Activated CD8-positive, alpha-beta memory T cell treated with anti-CD3 and anti-CD28 coated beads, Interleukin-2, amount 50 U/mL, for 24 hours (primary cell): Measurements from ENCODE around the gene PLK5.
"Not testable (repeated sequence)": the region's sequence is repeated elsewhere in the genome, so short reads cannot be mapped to it uniquely, and the experiment has no call there.

Source experiments
- DNase-seq: peaks from one replicate; pipeline ENCODE4 v3.0.0-alpha.2; 2020; ENCODE audit errors: extremely low read depth

Gene PLK5, protein sequence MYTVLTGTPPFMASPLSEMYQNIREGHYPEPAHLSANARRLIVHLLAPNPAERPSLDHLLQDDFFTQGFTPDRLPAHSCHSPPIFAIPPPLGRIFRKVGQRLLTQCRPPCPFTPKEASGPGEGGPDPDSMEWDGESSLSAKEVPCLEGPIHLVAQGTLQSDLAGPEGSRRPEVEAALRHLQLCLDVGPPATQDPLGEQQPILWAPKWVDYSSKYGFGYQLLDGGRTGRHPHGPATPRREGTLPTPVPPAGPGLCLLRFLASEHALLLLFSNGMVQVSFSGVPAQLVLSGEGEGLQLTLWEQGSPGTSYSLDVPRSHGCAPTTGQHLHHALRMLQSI

DNA sequence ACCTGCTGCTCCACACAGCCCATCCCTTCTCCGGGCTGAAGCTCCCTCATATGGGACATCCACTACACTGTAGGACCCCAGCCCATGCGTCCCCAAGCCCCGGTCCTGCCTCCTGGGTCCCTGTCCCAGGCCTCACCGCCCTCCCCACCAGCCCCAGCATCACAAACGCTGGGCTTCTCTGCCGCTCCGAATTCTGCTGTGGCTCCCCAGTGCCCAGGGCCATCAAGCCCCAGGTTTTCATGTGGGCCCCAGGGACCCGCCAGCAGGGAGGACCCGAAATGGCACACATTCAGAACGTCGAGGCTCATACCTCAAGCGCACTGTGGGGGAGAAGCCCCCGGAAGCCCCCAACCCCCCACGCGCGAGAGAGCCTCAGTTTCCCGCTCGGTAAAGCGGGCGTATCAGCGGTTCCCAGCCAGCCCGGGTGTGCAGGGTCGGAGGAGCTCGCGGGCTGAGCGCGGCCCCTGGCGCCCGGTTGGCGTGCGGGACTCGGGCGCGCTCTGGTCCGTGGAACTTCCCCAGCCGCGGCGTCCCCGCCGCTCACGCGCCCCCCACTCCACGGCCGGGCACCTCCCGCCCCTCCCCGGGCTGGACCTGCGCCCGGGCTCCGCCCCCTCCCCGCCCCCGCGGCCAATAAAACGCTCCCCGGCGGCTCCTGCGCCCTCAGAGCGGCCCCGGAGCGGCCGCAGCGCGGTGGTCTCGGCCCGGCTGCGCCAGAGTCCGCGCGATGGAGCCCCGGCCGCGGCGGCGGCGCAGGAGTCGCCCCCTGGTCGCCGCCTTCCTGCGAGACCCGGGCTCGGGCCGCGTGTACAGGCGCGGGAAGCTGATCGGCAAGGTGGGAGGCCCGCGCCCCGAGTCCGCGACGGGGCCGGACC is at the start of gene PLK5:
Gene PLK5 (plus strand): TSS at position 666 of the 875 bp plus-strand sequence. CDS start 2,920 bp downstream, outside the sequence.
- no peak for DNase-seq

DNA sequence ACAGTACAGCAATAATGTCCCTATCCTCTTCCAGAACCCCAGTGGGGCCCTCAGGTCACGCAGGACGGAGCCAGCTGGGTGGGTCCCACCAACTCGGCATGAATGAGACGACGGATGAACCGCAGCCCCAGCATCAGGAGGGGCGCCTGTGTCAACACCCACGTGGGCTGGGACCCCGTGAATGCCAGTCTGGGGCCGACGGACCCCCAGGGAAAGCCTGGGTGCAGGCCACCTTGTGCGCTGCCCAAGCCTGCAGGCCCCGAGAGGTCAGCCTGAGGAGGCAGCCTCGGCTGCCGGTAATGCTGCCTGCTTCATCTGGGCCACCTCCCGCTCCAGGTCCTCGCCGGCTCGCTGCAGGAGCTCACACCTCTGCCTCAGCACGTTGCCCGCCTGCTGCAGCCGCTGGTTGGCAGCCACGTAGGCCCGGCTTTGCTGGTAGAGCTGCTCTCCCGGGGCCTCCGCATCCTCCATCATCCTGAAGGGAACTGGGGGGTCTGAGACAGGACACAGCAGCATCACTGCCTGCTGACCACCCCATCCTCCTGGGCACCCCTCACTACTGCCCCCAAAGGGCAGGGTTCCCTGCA is 49.0 kb upstream of the PLK5 start:
- DNase-seq = no peak

DNA sequence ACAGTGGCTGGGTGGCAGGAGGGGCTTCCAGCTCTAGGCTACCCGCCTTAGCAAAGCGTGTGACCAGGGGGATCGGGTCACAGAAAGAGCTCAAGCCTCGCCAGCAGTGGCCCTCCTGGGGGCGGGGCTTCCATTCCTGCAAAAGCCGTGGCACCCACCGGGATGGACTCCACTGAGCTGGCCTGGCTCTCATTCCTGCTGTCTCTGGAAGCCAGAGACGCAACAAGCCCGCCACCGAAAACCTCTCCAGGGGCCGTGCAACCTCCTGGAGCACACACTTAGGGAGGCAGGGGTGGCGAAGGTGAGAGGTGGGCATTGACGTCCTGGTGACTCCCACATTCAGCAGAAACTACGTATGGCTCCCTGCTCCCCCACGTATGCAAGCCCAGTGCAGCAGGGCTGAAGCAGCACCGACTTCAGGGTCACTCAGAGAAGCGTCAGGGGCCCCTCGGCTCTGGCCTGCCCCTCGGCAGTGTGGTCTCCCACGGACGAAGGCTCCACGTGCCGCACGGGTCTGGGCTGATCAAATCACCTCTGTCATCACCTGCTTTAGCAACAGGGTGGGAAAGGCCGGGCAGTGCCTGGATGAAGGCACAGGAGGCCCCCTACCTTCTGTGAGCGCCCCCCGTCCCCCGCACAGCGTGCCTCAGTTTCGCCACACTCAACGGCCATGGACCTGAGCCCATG is 48.0 kb upstream of the PLK5 start:
- no peak for DNase-seq

DNA sequence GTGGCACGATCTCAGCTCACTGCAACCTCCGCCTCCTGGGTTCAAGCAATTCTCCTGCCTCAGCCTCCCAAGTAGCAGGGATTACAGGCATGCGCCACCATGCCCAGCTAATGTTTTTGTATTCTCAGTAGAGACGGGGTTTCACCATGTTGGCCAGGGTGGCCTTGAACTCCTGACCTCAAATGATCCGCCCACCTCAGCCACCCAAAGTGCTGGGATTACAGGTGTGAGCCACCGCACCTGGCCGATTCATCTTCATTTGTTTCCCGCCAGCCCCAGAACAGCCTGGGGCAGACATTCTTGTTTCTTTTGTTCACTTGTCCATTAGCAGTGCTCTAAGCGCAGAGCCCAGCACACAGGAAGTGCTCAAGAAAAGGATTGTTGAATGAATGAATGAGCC is 46.8 kb upstream of the PLK5 start:
- not testable (repeated sequence) for DNase-seq

DNA sequence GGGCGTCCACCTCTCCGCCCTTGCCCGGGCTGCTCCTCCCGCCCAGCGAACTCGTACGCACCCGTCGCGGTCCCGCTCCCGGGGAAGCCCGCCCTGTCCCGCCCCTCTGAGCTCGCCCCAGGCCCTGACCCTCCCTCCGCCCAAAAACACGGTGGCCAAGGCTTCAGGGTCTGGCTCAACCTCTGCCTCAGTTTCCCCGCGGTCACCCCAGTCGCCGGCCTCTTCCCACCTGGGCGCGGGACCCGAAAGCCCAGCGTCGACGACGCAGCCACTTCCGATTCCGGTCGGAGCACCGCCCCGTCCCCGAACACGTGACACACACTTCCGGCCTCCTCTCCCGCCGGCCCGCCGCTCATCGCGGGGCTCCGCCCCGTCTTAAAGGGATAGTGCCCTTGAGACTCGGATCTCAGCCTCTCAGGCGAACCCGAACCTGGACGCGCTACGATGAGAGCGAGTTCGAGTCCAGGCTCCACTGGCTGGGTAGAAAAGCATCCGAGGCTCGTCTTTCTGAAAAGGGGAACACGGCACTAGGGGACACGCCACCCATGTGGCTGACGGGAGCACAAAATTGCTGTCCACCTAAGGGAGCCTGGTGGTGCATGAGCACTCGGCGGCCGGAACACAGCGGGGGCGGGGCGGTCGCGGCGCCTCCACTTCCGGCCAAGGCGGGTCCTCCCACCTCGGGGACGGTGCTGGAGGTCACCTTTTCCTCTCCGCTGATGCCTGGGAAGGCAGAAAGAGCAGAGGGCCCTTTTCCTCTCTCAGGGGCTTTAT is 44.8 kb upstream of the PLK5 start, which contains the start of gene C19orf25:
Gene C19orf25 (minus strand): TSS at position 282 of the 774 bp plus-strand sequence. CDS start 312 bp downstream, outside the sequence.
- DNase-seq = peak; percentile 83

DNA sequence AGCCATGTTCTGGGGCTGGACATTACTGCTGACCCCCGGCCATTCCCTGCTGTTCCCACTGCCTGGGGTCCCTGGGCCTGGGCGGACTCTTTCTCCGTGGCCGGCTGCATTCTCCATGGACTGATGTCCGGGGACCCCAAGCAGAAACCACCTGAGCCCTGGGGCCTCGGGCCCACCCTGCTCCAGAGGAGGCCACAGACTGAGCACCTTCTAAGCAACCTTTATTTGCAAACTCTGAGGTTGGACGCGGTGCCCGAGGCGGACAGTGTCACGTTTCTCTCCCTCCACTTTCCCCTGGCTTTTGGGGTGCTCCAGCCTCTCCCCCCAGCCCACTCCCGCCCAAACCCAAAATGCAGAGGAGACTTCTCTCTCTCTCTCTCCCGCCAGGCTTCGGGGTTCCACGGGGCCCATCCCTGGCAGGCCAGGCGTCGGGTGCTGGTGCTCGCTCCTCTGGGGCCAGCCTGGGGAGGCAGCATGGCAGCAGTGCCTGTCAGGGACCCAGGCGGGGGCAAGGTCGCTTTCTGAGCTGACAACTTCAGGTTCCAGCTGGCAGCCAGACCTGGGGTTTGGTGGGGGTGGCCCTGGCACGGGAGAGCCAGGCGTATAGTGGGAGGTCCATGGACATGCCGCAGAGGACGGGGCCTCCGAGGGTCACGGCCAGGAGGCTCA is 42.5 kb upstream of the PLK5 start:
- no peak for DNase-seq

DNA sequence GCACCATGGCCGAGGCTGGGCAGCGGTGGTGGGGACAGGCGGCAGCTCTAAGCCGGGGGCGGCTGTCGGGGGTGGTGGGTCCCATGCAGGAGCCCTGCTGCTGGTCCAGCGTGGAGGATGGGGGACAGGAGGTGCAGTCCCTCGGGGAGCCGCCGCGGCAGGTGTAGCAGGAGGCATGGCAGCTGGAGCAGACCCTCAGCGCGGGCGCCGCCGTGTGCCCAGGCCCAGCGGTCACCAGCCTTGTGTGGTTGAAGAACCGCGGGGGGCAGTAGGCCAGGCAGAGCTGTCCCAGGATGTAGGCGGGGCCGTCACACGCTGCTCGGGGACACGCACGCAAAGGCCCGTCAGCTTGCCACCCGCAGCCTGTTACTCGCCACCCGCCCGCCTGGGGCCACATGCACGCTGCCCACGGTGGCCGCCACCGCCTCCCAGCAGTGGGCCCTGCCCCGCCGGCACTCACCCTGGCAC is 42.0 kb upstream of the PLK5 start:
- no peak for DNase-seq

DNA sequence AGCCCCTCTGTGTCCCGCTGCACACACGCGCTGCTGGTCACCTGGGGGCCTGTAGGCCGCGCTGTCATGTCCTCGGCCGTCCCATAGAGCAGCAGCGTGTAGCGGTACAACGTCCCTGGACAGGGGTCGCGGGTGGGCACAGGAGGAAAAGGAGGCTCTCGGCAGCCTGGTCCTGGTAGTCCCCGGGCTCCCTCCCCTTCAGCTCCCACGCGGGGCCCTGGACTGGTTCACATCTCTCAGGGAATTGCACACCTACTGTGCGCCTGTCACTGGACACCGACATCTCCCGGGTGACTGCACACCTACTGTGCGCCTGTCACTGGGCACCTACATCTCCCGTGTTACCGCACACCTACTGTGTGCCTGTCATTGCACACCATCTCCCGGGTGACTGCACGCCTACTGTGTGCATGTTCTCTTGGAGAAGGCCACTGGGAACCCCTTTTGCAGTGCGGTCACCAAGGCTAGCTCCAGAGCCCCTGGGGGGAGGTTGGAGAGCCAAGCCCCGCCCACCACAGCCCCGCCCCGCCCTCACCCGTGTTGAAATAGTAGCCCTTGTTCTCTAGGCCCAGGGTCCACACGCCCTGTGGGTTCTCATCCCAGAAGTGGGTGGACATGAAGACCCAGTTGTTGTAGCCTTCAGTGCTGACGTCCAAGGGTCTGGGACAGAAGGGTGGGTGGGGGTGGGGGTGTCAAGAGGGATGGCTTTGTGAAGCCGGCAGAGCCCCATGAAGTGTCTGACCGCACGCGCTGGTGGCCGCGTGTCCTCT is 41.3 kb upstream of the PLK5 start:
- DNase-seq = no peak

DNA sequence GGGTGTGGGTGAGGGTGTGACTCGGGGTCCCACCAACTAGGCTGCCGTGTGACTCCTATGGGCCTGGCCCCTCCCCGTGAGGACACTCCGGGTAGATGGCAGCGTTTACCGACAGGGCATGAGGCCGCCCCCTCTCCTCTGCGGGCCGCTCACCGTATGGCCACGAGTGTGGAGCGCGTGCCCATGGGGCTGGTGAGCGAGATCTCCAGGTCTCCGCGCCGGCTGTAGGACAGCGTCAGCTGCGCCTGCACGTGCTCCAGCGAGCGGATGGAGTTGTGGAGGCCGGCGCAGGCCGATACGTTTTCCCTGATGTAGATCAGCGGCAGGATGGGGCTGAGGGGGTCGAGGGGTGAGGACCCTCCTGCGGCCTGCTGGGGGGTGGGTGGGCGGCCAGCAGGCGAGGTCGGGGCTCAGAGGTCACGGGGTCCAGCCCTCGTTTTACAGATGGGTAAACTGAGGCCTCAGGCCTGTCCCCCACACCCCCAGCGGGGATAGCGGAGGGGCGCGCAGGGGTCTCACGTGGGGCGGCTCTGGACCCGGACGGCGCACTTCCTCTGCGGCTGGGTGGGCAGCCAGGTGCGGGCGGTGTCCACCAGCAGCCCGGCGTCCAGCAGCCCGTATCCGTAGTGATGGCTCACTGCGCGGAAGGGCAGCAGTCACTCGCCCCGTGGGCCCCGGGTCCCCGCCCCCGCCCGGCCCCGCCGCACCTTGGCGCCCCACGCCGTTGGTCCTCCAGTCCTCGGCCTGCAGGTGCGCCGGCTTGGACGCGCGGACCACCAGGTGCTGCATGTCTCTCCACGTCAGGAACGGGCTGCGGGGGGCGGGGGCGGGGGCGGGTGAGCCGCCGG is 40.5 kb upstream of the PLK5 start:
- no peak for DNase-seq

DNA sequence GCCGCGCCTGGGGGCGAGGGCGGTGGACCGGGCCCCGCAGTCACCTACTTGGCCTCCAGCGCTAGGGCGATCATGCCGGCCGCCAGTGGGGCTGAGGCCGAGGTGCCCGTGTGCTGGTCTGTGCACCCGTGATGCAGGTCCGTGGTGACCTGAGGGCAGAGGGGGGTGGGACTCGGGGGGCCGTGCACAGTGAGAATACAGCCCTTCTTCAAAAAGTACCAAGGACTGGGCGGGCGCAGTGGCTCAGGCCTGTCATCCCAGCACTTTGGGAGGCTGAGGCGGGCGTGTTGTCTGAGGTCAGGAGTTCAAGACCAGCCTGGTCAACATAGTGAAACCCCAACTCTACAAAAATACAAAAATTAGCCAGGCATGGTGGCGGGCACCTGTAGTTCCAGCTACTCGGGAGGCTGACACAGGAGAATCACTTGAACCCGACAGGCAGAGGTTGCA is 39.9 kb upstream of the PLK5 start:
- DNase-seq = no peak

DNA sequence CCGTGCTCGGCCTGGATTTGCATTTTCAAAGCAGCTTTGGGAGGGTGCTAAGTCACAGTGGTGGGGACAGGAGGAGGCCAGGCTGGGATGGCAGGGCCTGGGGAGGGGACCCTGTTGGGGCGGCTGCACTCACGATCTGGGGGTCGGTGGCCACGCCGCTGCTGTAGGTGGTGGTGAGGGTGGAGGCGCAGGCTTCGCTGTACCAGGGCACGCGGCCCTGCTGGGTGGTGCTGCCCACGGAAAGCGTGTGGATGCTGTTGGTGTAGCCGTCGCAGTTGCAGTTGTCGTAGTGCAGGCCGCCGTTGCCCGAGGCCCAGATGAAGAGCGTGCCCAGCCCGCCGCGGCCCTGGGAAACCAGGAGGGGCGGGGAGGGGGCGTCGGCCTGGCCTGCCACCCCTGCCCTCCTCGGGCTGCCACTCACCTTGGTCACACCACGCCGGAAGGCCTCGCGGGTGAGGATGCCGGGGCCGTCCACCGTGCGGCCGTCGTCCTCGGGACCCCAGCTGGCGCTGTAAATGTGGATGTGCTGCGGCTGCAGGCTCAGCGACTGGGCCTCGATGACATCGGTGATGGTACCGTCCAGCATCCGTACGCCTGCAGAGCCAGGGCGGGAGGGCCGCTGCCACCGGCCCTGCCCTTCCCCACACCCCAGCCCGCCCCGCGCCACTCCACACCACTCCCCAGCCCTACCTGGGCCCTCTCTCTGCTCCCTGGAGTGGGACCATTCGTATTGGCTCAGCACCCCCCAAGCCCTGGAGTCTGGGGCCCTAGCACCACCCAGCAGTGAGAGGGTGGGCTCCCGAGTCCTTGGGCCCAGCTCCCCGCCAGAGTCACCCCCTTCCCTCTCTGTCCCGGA is 36.9 kb upstream of the PLK5 start:
- DNase-seq = no peak

DNA sequence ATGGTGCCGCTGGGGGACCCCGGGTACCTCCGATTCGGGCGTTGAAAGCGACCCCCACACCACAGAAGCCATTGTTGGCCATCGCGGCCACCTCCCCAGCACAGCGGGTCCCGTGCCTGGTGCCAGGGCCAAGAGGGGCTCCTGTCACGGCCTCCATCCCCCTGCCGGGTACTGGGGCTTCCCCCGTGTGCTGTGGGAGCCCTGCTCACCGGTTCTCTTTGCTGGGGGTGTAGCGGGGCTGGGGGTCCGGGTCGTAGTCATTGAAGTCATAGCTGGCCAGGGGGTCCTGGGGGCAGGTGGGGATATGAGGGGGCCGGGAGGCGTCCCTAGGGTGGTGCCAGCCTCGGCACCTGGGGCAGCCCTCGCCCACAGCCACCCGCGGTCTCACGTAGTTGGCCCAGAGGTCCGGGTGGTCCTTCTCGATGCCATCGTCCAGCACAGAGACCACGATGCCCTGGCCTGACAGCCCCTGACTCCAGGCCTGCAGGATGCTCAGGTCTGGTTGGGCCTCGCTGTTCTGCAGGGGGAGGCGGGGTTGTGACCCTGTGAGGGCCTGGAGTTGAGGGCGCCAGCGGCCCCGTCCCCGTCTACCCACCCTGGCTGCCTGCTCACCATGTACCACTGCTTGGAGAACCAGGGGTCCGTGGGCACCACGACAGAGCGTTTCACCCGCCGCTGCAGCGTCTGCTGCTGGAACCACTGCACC is 36.1 kb upstream of the PLK5 start:
- no peak for DNase-seq

DNA sequence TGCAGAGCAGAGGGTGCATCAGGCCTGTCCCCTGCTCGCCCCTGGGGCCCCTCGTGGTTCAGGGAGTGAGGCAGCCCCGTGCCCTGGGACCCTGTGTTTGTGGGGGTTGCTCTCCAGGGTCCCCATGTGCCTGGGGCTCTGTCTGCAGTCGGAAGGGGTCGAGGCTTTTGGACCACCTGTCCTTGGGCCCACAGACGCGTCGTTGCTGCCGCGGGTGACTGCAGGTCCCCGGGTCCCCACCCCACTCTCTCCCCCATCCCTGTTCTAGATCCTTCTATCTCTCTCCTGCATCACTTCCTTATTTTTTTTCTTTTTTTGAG is 35.6 kb upstream of the PLK5 start:
- DNase-seq = no peak

DNA sequence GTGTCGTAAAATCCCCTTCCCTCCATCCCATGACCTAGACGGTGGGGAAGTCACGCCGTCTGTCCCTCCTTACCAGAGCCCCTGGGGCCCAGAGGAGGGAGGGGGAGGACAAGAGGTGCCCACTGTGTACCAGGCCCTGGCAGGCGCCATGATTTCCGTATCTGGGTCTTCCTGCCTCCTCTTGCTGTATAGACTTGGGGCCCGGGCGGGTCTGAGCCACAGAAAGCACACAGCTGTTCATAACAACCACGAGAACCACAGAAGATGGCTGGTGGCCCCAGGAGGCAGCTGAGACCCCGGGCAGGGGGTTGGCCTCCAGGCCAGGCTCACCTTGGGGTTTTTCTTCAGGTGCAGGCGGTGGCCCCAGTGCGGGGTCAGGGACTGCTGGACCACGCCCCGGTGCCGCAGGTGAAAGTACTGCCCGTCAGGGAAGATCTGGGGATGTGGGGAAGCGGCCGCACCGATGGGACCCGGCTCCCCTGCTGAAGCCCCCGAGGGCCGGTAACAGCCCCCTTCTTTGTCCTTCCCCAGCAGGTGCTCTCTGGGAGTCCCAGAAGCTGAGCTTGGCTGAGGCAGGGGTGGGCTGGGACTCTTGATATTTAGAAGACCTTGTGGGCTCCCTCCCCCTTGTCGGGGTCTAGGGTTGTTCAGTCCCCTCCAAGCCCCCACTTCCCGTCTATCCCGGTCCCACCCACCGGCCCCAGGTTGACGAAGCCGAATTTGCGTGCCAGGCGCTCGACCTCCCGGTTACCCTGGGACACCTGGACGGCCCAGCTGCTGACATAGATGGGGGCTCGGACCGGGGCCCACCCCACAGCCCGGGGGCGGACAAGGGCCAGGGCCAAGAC is 34.2 kb upstream of the PLK5 start:
- DNase-seq = no peak

DNA sequence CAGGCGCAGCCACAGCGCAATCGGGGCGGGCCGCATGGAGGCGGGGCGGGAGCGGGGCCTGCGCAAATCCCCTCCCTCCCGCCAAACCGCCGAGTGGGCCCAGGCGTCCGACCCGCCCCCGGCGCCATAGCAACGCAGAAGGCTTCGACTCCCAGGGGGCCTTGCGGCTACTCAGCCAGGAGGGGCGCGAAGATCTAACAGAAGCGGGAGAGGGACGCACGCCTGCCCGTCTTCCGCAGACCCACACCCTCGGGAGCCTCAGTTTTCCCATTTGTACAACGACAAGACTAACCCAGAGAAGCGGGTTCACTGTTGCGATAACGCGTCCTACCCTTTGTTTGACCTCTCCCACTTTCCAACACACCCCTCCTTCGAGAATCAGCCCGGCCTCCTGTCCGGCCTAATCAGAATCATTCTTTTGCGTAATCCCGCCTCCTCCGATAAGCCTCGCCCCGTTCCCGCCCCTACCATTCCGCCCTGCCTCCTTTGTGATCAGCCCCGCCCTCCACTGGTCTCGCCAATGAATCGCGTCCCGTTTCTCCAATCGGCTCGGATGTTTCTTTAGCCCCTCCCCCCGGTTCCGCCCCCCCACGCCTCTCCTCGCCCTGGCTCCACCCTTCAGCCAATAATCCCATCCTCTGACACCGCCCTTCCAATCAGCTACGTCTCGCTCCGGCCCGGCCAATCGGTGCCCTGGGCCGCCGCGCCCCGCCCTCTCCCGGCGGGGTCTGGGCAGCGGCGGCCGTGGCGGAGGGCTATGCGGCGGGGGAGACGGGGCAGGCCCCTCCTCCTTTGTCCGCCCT is 33.4 kb upstream of the PLK5 start, which contains the start of gene PCSK4:
Gene PCSK4 (minus strand): TSS at position 40 of the 803 bp plus-strand sequence. CDS start 4 bp downstream, at position 36.
- peak; percentile 95 for DNase-seq
